Neuronal stem cell (in vitro differentiated cells): Measurements from ENCODE around the gene MBP.

ENCODE experiments used
- DNase-seq: peaks from one replicate; pipeline ENCODE4 v3.0.0-alpha.2; 2013; ENCODE audit warnings: low spot score
- H2AFZ ChIP-seq: one replicate; pipeline ENCODE4 v1.6.1; 2013; ENCODE audit warnings: mild to moderate bottlenecking, low read length, inconsistent platforms
- H2AK5ac ChIP-seq: 2 replicates; pipeline ENCODE4 v1.6.1; 2013; ENCODE audit warnings: low read depth, mild to moderate bottlenecking, inconsistent platforms, low read length, moderate library complexity, mixed read lengths
- H2BK120ac ChIP-seq: 2 replicates; pipeline ENCODE4 v1.6.1; 2013; ENCODE audit warnings: low read depth, mild to moderate bottlenecking, inconsistent platforms, low read length, moderate library complexity, mixed read lengths
- H2BK12ac ChIP-seq: one replicate; pipeline ENCODE4 v1.6.1; 2013; ENCODE audit warnings: low read length, inconsistent platforms
- H2BK15ac ChIP-seq: 2 replicates; pipeline ENCODE4 v1.6.1; 2013; ENCODE audit warnings: mild to moderate bottlenecking, low read length, inconsistent platforms, mixed read lengths
- H2BK5ac ChIP-seq: one replicate; pipeline ENCODE4 v1.6.1; 2013; ENCODE audit warnings: inconsistent platforms, mild to moderate bottlenecking, low read length, moderate library complexity
- H3K14ac ChIP-seq: one replicate; pipeline ENCODE4 v1.6.1; 2013; ENCODE audit warnings: low read length, inconsistent platforms
- H3K18ac ChIP-seq: 2 replicates; pipeline ENCODE4 v1.6.1; 2013; ENCODE audit warnings: low read length, inconsistent platforms
- H3K23ac ChIP-seq: 2 replicates; pipeline ENCODE4 v1.6.1; 2013; ENCODE audit warnings: low read depth, mild to moderate bottlenecking, mixed read lengths, low read length, inconsistent platforms; ENCODE audit not compliant: poor library complexity
- H3K27ac ChIP-seq: replicated peaks from 3 replicates; pipeline ENCODE4 v1.5.1; 2013; ENCODE audit warnings: low read length, inconsistent platforms
- H3K27me3 ChIP-seq, 3 experiments: 2 replicates each; pipeline ENCODE4 v1.6.1; 2013; ENCODE audit warnings: low read length in 3 of 3, mild to moderate bottlenecking in 2 of 3, inconsistent platforms in 1 of 3, low read depth in 1 of 3, mixed read lengths in 1 of 3, moderate library complexity in 1 of 3; ENCODE audit not compliant: control insufficient read depth in 3 of 3, insufficient read depth in 3 of 3
- H3K36me3 ChIP-seq, 2 donors: replicated peaks in 1 of 2; 2 replicates each; pipeline ENCODE4 v1.6.1; 2013; ENCODE audit warnings: low read length in 2 of 2; ENCODE audit not compliant: control insufficient read depth in 2 of 2, insufficient read depth in 2 of 2
- H3K4ac ChIP-seq: 2 replicates; pipeline ENCODE4 v1.6.1; 2013; ENCODE audit warnings: inconsistent platforms, mild to moderate bottlenecking, low read length, moderate library complexity
- H3K4me1 ChIP-seq, 2 donors: 1 replicate in 1 of 2; 2 replicates in 1 of 2; pipeline ENCODE4 v1.6.1; 2013; ENCODE audit warnings: low read length in 2 of 2, low read depth in 1 of 2; ENCODE audit not compliant: control insufficient read depth in 2 of 2, insufficient read depth in 1 of 2
- H3K4me2 ChIP-seq: one replicate; pipeline ENCODE4 v1.6.1; 2013; ENCODE audit warnings: mild to moderate bottlenecking, low read length, inconsistent platforms; ENCODE audit not compliant: insufficient read depth, poor library complexity, severe bottlenecking
- H3K4me3 ChIP-seq, 2 donors: 2 replicates each; pipeline ENCODE4 v1.5.1; 2013; ENCODE audit warnings: low read length in 2 of 2, mild to moderate bottlenecking in 2 of 2, inconsistent platforms in 1 of 2, moderate library complexity in 1 of 2
- H3K79me1 ChIP-seq: one replicate; pipeline ENCODE4 v1.6.1; 2013; ENCODE audit warnings: low read depth, mild to moderate bottlenecking, inconsistent platforms, low read length, moderate library complexity
- H3K9ac ChIP-seq: one replicate; pipeline ENCODE4 v1.6.1; 2013; ENCODE audit warnings: mild to moderate bottlenecking, low read depth, low read length, inconsistent platforms; ENCODE audit not compliant: poor library complexity
- H3K9me3 ChIP-seq, 2 donors: replicated peaks in 1 of 2; 2 replicates each; pipeline versions ENCODE3 to v1.6.1; 2013; ENCODE audit warnings: low read length in 2 of 2, mild to moderate bottlenecking in 2 of 2, inconsistent platforms in 1 of 2, low read depth in 1 of 2, mixed read lengths in 1 of 2, moderate library complexity in 1 of 2; ENCODE audit not compliant: control insufficient read depth in 2 of 2, insufficient read depth in 1 of 2
- H4K8ac ChIP-seq: one replicate; pipeline ENCODE4 v1.6.1; 2013; ENCODE audit warnings: low read depth, mild to moderate bottlenecking, inconsistent platforms, low read length, moderate library complexity
- H4K91ac ChIP-seq: one replicate; pipeline ENCODE4 v1.6.1; 2013; ENCODE audit warnings: low read length, low read depth, mild to moderate bottlenecking, inconsistent platforms; ENCODE audit not compliant: poor library complexity
- WGBS, 2 donors: extraction: QIAGEN DNeasy Blood & Tissue Kit; methylation state at CpG; one replicate each; pipeline ENCODE4 v1.1.7; 2013; ENCODE audit warnings: missing lambda C conversion rate in 2 of 2, mixed read lengths in 1 of 2; ENCODE audit not compliant: insufficient read length in 2 of 2, insufficient replicate concordance in 1 of 2; ENCODE audit errors: extremely low coverage in 2 of 2; 5-methylcytosine and 5-hydroxymethylcytosine counted together

MBP gene

GRCh38 chr18:77030201-77030600 lies 102.4 kb downstream of the MBP start:
- Histone ChIP-seq H3K27me3 (no peaks in the 10 kb centered on the region), H3K18ac (no peak overlapping the region), H2AFZ (no peak overlapping the region), H3K4me2 (no peak overlapping the region), H3K9ac (no peak overlapping the region), H3K9me3 (peaks cover 0 to 2% of the 10 kb centered on the region in 2 donors), H3K4ac (no peak overlapping the region), H3K79me1 (no peaks in the 10 kb centered on the region), H4K8ac (no peak overlapping the region), H2BK15ac (no peak overlapping the region), H3K23ac (no peak overlapping the region), H3K36me3 (no peaks in the 10 kb centered on the region), H2BK5ac (no peak overlapping the region), H3K14ac (no peak overlapping the region), H3K27ac (no peak overlapping the region), H3K4me1 (peaks cover 5 to 8% of the 10 kb centered on the region in 2 donors), H4K91ac (no peak overlapping the region), H2AK5ac (no peak overlapping the region), H2BK12ac (no peak overlapping the region), H2BK120ac (no peak overlapping the region), H3K4me3 (no peak overlapping the region)
- DNase-seq = no peak
- no CpG with 5 or more reads among the region's 7 CpGs for WGBS, 2 donors

- Histone ChIP-seq H3K27me3 (no peaks in the 10 kb centered on the region), H2BK120ac (no peak overlapping the region), H3K36me3 (no peaks in the 10 kb centered on the region), H3K27ac (no peak overlapping the region), H3K14ac (no peak overlapping the region), H4K8ac (no peak overlapping the region), H2AK5ac (no peak overlapping the region), H2BK12ac (no peak overlapping the region), H3K23ac (no peak overlapping the region), H2AFZ (no peak overlapping the region), H2BK15ac (no peak overlapping the region), H3K18ac (peak overlapping the region; percentile 32), H3K9ac (no peak overlapping the region), H3K4ac (no peak overlapping the region), H3K4me1 (no peaks in the 10 kb centered on the region), H3K79me1 (no peaks in the 10 kb centered on the region), H3K4me3 (no peak overlapping the region), H3K9me3 (peaks cover 0 to 2% of the 10 kb centered on the region in 2 donors), H2BK5ac (no peak overlapping the region), H3K4me2 (no peak overlapping the region), H4K91ac (no peak overlapping the region)
- WGBS, 2 donors = no CpG with 5 or more reads among the region's 28 CpGs
- DNase-seq = no peak
Observed at GRCh38 chr18:77025831-77026363, 106.7 kb downstream of the MBP start.

- no peak overlapping the region for H3K27ac ChIP-seq
- H2AFZ ChIP-seq = no peak overlapping the region
- H3K27me3 ChIP-seq = no peaks in the 10 kb centered on the region
- no peak overlapping the region for H3K23ac ChIP-seq
- H3K4me2 ChIP-seq = no peak overlapping the region
- H2BK5ac ChIP-seq = no peak overlapping the region
- H2BK15ac ChIP-seq = no peak overlapping the region
- no CpG with 5 or more reads among the region's 15 CpGs for WGBS, 2 donors
- no peaks in the 10 kb centered on the region for H3K36me3 ChIP-seq
- H3K18ac ChIP-seq = no peak overlapping the region
- no peaks in the 10 kb centered on the region for H3K4me1 ChIP-seq
- H4K91ac ChIP-seq = no peak overlapping the region
- no peak overlapping the region for H3K14ac ChIP-seq
- no peak overlapping the region for H3K4ac ChIP-seq
- DNase-seq = no peak
- H3K9ac ChIP-seq = no peak overlapping the region
- H4K8ac ChIP-seq = no peak overlapping the region
- no peak overlapping the region for H3K4me3 ChIP-seq
- peaks cover 0 to 2% of the 10 kb centered on the region in 2 donors for H3K9me3 ChIP-seq
- no peak overlapping the region for H2BK12ac ChIP-seq
- no peak overlapping the region for H2BK120ac ChIP-seq
- no peaks in the 10 kb centered on the region for H3K79me1 ChIP-seq
- H2AK5ac ChIP-seq = no peak overlapping the region
Observed at GRCh38 chr18:77025123-77025522, 107.5 kb downstream of the MBP start.

- H3K14ac ChIP-seq = no peak overlapping the region
- H2BK15ac ChIP-seq = no peak overlapping the region
- no peak overlapping the region for H2BK120ac ChIP-seq
Observed at GRCh38 chr18:77024476-77024875, 108.1 kb downstream of the MBP start.

More at GRCh38 chr18:77024476-77024875, 108.1 kb downstream of the MBP start:
- Histone ChIP-seq H2BK5ac (no peak overlapping the region), H3K18ac (peak overlapping the region; percentile 65), H3K27ac (no peak overlapping the region), H3K9me3 (peaks cover 0 to 2% of the 10 kb centered on the region in 2 donors), H2BK12ac (peak overlapping the region; percentile 49), H3K27me3 (no peaks in the 10 kb centered on the region), H3K4me3 (no peak overlapping the region), H3K79me1 (no peaks in the 10 kb centered on the region), H3K4me2 (no peak overlapping the region), H2AFZ (no peak overlapping the region), H2AK5ac (no peak overlapping the region), H3K36me3 (no peaks in the 10 kb centered on the region), H3K23ac (no peak overlapping the region), H3K4me1 (no peaks in the 10 kb centered on the region), H3K9ac (no peak overlapping the region), H3K4ac (no peak overlapping the region), H4K8ac (no peak overlapping the region), H4K91ac (no peak overlapping the region)
- WGBS, 2 donors = no CpG with 5 or more reads among the region's 14 CpGs
- DNase-seq = no peak
